A549 (cell line): ENCODE results near the gene ADAMTS4. TPM values are rescaled to one million over a fixed set of nuclear protein-coding genes. Genes with fewer than 3 reads are reported as not detected.

Source experiments
- ATAC-seq, 2 experiments: fragments of 200-7000 bp in 1 of 2; fragments of >200 bp in 1 of 2; cut with Nextera tagmentation in 1 of 2; cut with Tn5 transposase in 1 of 2; 3 replicates each; pipeline versions ENCODE4 v1.8.0 to v1.9.1; 2018 to 2020; ENCODE audit warnings: mild to moderate bottlenecking in 1 of 2, moderate library complexity in 1 of 2
- CTCF ChIA-PET: fragments of 300-600 bp; sonication (Branson Sonifier 250); formaldehyde crosslinking; extraction: SDS; loops from one replicate; lab custom pipeline; 2021; ENCODE audit warnings: antibody characterized with exemption, inconsistent platforms; lab: Yijun Ruan, JAX
- POLR2A ChIA-PET: fragments of 350-600 bp; formaldehyde crosslinking; extraction: SDS; loops from one replicate; lab custom pipeline; 2021; ENCODE audit warnings: antibody characterized with exemption, inconsistent platforms; lab: Yijun Ruan, JAX
- DNase-seq, 2 experiments: peaks; one replicate each; pipeline versions ENCODE4 v3.0.0 to v3.0.0-alpha.2; 2011 to 2016; ENCODE audit warnings: low read depth in 1 of 2, low spot score in 1 of 2
- FAIRE-seq: peaks from 2 replicates; lab custom pipeline; 2011; peaks lifted over from hg19 to GRCh38; lab: Jason Lieb, UNC
- H3K27ac ChIP-seq, 2 experiments: fragments of >200 bp; sonication (Bioruptor Twin); formaldehyde crosslinking; 3 replicates each; pipeline ENCODE4 v1.5.1; 2016 to 2017
- H3K4me1 ChIP-seq: fragments of >200 bp; sonication (Bioruptor Twin); formaldehyde crosslinking; 3 replicates; pipeline ENCODE4 v1.6.1; 2016
- H3K4me2 ChIP-seq: fragments of >200 bp; sonication (Bioruptor Twin); formaldehyde crosslinking; 3 replicates; pipeline ENCODE4 v1.6.1; 2016
- H3K4me3 ChIP-seq: fragments of >200 bp; sonication (Bioruptor Twin); formaldehyde crosslinking; 3 replicates; pipeline ENCODE4 v1.5.1; 2016
- H3K9me3 ChIP-seq: fragments of >200 bp; sonication (Bioruptor Twin); formaldehyde crosslinking; 3 replicates; pipeline ENCODE4 v1.6.1; 2016
- EHF ChIP-seq: fragments of 250-450 bp; sonication (Bioruptor Pico); IDR thresholded peaks from 2 replicates; pipeline ENCODE4 v1.5.0; 2020; ENCODE audit warnings: mild to moderate bottlenecking
- EP300 ChIP-seq, 2 experiments: fragments of >200 bp; sonication (Bioruptor Twin); formaldehyde crosslinking; IDR thresholded peaks; 2 replicates in 1 of 2; 3 replicates in 1 of 2; pipeline ENCODE4 v1.6.1; 2016 to 2017
- FOSL2 ChIP-seq, 2 experiments: fragments of 450-650 bp in 1 of 2; fragments of >200 bp in 1 of 2; sonication (Bioruptor Twin) in 1 of 2; formaldehyde crosslinking; IDR thresholded peaks; 2 replicates each; pipeline versions ENCODE4 v1.5.0 to v1.6.1; 2016 to 2020; ENCODE audit warnings: mild to moderate bottlenecking in 1 of 2, moderate library complexity in 1 of 2
- HDAC2 ChIP-seq: fragments of 200-600 bp; sonication (generic); IDR thresholded peaks from 2 replicates; pipeline ENCODE4 v1.6.1; 2016
- HOXA7 ChIP-seq: fragments of 250-450 bp; sonication (Bioruptor Pico); IDR thresholded peaks from 2 replicates; pipeline ENCODE4 v1.5.0; 2020; ENCODE audit warnings: mild to moderate bottlenecking, moderate library complexity
- HOXB5 ChIP-seq: fragments of 250-450 bp; sonication (Bioruptor Pico); IDR thresholded peaks from 2 replicates; pipeline ENCODE4 v1.5.0; 2020; ENCODE audit warnings: mild to moderate bottlenecking, moderate library complexity
- NPAS2 ChIP-seq: fragments of 250-450 bp; sonication (Bioruptor Pico); IDR thresholded peaks from 2 replicates; pipeline ENCODE4 v1.8.0; 2022; ENCODE audit warnings: mild to moderate bottlenecking, moderate library complexity, borderline replicate concordance
- NR3C1 ChIP-seq: fragments of >200 bp; sonication (Bioruptor Twin); formaldehyde crosslinking; IDR thresholded peaks from 3 replicates; pipeline ENCODE4 v1.6.1; 2017
- PHF8 ChIP-seq: fragments of 200-600 bp; sonication (generic); IDR thresholded peaks from 2 replicates; pipeline ENCODE4 v1.6.1; 2016; ENCODE audit warnings: low read depth, mild to moderate bottlenecking, antibody characterized with exemption, moderate library complexity, borderline replicate concordance
- POLR2A ChIP-seq: IDR thresholded peaks from 2 replicates; pipeline ENCODE4 v1.6.1; 2012; ENCODE audit warnings: mild to moderate bottlenecking, low read length
- POLR2AphosphoS2 ChIP-seq: conservative IDR thresholded peaks from 2 replicates; pipeline ENCODE4 v1.6.1; 2012; ENCODE audit warnings: low read length, improper control_type of control experiment, inconsistent platforms
- RAD21 ChIP-seq, 2 experiments: fragments of >200 bp in 1 of 2; sonication (Bioruptor Twin) in 1 of 2; formaldehyde crosslinking in 1 of 2; IDR thresholded peaks in 1 of 2; conservative IDR thresholded peaks in 1 of 2; 2 replicates in 1 of 2; 3 replicates in 1 of 2; pipeline ENCODE4 v1.6.1; 2012 to 2018; ENCODE audit warnings: inconsistent platforms in 1 of 2
- RARB ChIP-seq: fragments of 250-450 bp; sonication (Bioruptor Pico); IDR thresholded peaks from 2 replicates; pipeline ENCODE4 v1.8.0; 2021; ENCODE audit warnings: mild to moderate bottlenecking, moderate library complexity
- RCOR1 ChIP-seq: fragments of 150-350 bp; IDR thresholded peaks from 2 replicates; pipeline ENCODE4 v1.6.1; 2014; ENCODE audit warnings: antibody characterized with exemption, low read length, low read depth
- RFX5 ChIP-seq: fragments of 450-650 bp; IDR thresholded peaks from 2 replicates; pipeline ENCODE4 v1.7.1; 2014; ENCODE audit warnings: antibody characterized with exemption, mild to moderate bottlenecking, moderate library complexity
- SMC3 ChIP-seq: fragments of >200 bp; sonication (Bioruptor Twin); formaldehyde crosslinking; IDR thresholded peaks from 3 replicates; pipeline ENCODE4 v1.6.1; 2018; ENCODE audit warnings: inconsistent platforms
- SREBF2 ChIP-seq: fragments of 450-650 bp; IDR thresholded peaks from 2 replicates; pipeline ENCODE4 v1.6.1; 2014; ENCODE audit warnings: mild to moderate bottlenecking, moderate library complexity
- TFCP2L1 ChIP-seq: fragments of 250-450 bp; sonication (Bioruptor Pico); IDR thresholded peaks from 2 replicates; pipeline ENCODE4 v1.5.0; 2021; ENCODE audit warnings: mild to moderate bottlenecking
- WGBS: methylation state at CpG from one replicate; pipeline ENCODE4 v1.1.6; 2017; ENCODE audit errors: missing lambda C conversion rate; 5-methylcytosine and 5-hydroxymethylcytosine counted together
- polyA plus RNA-seq, 4 experiments: library from polyadenylated mRNA; depleted of rRNA in 3 of 4; stranded (reverse); fragments of >200 nt; fragmentation: RNase III in 1 of 4; extraction: RNeasy Plus Mini Kit Qiagen cat#74134 plus additional on column Dnase treatment in 1 of 4; gene quantifications; 2 replicates in 3 of 4; 3 replicates in 1 of 4; pipeline ENCODE4 v1.2.3, GENCODE V29; 2011 to 2017
- TF ChIP-seq, protein P1 (sequence below): fragments of >200 bp; sonication (Bioruptor Twin); formaldehyde crosslinking; IDR thresholded peaks from 3 replicates; pipeline ENCODE4 v1.5.1; 2016
- TF ChIP-seq, protein P2 (sequence below): fragments of >200 bp; sonication (Bioruptor Twin); formaldehyde crosslinking; IDR thresholded peaks from 2 replicates; pipeline ENCODE4 v1.6.1; 2016

Gene ADAMTS4
- polyA plus RNA-seq, 2 of the 4 experiments (the other 2 are of a cell fraction): not detected

DNA sequence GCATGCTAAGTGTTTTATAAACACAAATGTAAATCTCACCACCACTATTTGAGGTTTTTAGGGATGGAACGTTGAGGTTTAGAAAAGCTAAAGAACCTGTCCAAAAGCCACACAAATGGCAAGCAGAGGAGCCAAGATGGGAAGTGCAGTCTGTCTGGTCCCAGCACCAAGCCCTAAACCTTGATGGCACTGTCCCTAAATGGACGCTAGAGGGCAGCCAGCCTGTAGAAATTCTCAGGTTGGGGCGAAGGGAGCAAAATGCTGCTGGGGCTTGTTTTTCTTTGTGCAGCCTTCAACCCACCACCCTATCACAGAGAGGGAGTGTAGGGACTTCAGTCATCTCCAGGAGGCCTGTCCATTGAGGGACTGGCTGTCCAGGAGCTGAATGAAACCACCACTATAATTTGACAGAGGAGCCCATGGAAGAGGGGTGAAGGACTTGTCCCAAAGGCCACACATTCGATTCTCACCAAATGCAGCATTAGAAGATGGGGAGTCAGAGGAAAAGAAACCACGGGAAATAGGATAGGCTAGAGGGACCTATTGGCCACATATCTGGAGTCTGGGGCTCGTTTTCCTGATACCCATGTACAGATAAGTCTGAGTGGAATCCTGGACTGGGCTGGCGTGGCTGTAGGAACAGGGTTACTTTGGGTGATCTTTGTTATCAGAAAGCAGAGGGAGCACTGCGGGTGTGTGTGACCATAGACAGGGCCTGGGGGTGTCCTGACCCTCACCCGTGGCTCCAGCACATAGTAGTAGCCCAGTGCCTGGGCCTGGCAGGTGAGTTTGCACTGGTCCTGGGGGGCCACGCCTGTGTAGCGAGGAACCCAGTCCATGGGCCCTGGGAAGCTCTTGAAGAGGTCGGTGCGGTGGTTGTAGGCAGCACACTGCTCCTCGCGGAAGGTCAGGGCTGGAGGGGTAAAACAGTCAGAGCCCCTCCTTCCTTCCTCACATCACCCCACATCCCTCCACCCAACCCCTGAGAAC, 6.1 kb downstream of the ADAMTS4 start (continued):
- peak; percentile 62 to 73 for TF ChIP-seq RAD21 (conservative IDR thresholded peaks at IDR 0.05 in 1 of 2, IDR thresholded peaks at IDR 0.05 in 1 of 2)
- TF ChIP-seq, protein P1, sequence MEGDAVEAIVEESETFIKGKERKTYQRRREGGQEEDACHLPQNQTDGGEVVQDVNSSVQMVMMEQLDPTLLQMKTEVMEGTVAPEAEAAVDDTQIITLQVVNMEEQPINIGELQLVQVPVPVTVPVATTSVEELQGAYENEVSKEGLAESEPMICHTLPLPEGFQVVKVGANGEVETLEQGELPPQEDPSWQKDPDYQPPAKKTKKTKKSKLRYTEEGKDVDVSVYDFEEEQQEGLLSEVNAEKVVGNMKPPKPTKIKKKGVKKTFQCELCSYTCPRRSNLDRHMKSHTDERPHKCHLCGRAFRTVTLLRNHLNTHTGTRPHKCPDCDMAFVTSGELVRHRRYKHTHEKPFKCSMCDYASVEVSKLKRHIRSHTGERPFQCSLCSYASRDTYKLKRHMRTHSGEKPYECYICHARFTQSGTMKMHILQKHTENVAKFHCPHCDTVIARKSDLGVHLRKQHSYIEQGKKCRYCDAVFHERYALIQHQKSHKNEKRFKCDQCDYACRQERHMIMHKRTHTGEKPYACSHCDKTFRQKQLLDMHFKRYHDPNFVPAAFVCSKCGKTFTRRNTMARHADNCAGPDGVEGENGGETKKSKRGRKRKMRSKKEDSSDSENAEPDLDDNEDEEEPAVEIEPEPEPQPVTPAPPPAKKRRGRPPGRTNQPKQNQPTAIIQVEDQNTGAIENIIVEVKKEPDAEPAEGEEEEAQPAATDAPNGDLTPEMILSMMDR: peak; percentile 81

DNA sequence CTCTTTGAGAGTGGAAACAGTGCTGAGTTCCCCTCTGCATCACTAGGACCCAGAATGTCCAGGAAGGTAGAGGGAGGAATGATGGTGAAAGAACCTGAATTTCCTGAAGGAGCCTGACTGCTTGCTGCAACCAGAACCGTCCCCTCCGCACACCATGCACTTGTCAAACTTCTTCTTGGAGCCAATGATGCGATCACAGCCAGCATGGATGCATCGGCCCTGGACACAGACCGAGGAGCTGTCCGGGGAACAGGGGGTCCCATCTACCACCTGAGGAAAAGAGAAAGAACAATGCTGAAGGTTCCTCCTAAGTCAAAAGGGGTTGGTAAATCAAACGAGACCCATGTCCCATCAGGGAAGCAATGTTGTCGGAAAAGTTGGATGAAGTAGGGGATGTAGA, 6.9 kb downstream of the ADAMTS4 start:
- FAIRE-seq (no peak), ATAC-seq (no peak), DNase-seq (no peak)
- TF ChIP-seq SREBF2: no peak
- TF ChIP-seq POLR2A: no peak
- TF ChIP-seq HOXB5 (CRISPR knock-in tag): no peak
- TF ChIP-seq, protein P2, sequence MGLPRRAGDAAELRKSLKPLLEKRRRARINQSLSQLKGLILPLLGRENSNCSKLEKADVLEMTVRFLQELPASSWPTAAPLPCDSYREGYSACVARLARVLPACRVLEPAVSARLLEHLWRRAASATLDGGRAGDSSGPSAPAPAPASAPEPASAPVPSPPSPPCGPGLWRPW: no peak
- TF ChIP-seq FOSL2 (IDR thresholded peaks at IDR 0.05): no peak
- TF ChIP-seq FOSL2 (CRISPR knock-in tag; IDR thresholded peaks at IDR 0.05): no peak
- no peak for TF ChIP-seq NR3C1
- TF ChIP-seq RFX5: no peak
- no peak for TF ChIP-seq RARB (CRISPR knock-in tag)
- no peak for TF ChIP-seq PHF8
- TF ChIP-seq, protein P1: no peak
- TF ChIP-seq NPAS2: no peak
- TF ChIP-seq EHF (CRISPR knock-in tag): no peak
- no peak for TF ChIP-seq SMC3
- TF ChIP-seq EP300 (IDR thresholded peaks at IDR 0.05): no peak
- TF ChIP-seq HOXA7: no peak
- TF ChIP-seq POLR2AphosphoS2: no peak
- TF ChIP-seq RCOR1: no peak
- no peak for TF ChIP-seq HDAC2
- no peak for TF ChIP-seq TFCP2L1 (CRISPR knock-in tag)
- WGBS: 25% methylated on average over 8 of the region's 8 CpGs
- Histone ChIP-seq H3K27ac (no peak overlapping the region), H3K4me3 (no peak overlapping the region), H3K4me2 (no peak overlapping the region), H3K9me3 (no peaks in the 10 kb centered on the region), H3K4me1 (no peaks in the 10 kb centered on the region)
- CTCF ChIA-PET: interaction anchor here (0.6 to 7.8 kb wide), 29 partner anchors 11 to 196 kb away, joined by 3 to 93 read pairs (median 5); partner anchors contain the start of genes APOA2, CFAP126, FCER1G and NDUFS2
- POLR2A ChIA-PET: no interaction called here
